DOHH2 (cell line): Measurements from ENCODE around the gene EXD3.

ENCODE experiments used
- EZH2phosphoT487 ChIP-seq: fragments of 200-600 bp; sonication (generic); IDR thresholded peaks from 2 replicates; pipeline ENCODE4 v1.6.1; 2017; ENCODE audit warnings: borderline replicate concordance, mild to moderate bottlenecking, antibody characterized with exemption, low read length, moderate library complexity, mixed read lengths
- TF ChIP-seq, protein P1 (sequence below): fragments of 200-600 bp; sonication (generic); IDR thresholded peaks from one replicate; pipeline ENCODE4 v1.5.1; 2014; ENCODE audit warnings: antibody characterized with exemption, mild to moderate bottlenecking, low read depth, low read length; ENCODE audit not compliant: poor library complexity, severe bottlenecking

DNA sequence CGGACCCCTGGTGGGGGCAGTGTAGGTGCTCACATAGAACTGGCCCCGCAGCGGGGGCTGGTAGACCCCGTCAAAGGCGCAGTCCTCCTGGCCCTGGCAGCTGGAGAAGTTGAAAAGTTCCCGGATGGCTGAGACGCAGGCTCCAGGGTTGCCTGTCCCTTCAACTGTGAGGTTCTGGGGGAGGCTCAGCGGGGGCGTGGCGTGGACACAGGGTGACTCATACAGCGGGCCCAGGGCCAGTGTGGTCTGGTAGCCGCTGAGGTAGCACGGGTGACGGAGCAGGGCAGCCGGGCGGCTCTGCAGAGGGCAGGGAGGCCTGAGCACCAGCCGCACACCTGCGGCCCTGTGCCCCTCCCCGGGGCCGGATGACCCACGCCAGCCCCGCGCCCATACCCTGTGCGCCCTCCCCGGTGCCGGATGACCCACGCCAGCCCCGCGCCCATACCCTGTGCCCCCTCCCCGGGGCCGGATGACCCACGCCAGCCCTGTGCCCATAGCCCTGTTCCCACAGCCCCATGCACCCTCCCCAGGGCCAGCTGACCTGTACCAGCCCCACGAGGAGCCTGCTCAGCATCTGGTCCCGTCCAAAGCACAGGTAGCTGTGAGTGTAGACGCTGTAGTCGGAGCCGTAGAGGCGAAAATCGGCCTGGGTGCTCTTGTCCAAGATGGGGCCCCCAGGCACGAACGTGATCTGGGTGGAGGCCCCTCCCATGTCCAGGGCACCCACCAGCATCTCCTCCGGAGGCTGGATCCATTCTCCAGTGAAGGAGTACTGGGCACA is 13.2 kb upstream of the EXD3 start:
- TF ChIP-seq, protein P1, sequence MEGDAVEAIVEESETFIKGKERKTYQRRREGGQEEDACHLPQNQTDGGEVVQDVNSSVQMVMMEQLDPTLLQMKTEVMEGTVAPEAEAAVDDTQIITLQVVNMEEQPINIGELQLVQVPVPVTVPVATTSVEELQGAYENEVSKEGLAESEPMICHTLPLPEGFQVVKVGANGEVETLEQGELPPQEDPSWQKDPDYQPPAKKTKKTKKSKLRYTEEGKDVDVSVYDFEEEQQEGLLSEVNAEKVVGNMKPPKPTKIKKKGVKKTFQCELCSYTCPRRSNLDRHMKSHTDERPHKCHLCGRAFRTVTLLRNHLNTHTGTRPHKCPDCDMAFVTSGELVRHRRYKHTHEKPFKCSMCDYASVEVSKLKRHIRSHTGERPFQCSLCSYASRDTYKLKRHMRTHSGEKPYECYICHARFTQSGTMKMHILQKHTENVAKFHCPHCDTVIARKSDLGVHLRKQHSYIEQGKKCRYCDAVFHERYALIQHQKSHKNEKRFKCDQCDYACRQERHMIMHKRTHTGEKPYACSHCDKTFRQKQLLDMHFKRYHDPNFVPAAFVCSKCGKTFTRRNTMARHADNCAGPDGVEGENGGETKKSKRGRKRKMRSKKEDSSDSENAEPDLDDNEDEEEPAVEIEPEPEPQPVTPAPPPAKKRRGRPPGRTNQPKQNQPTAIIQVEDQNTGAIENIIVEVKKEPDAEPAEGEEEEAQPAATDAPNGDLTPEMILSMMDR = no peak
- TF ChIP-seq EZH2phosphoT487 = no peak
